Erythroblast (primary cell): ENCODE data around the gene MAP7.

ENCODE experiments used
- GATA1 ChIP-seq: IDR thresholded peaks from 2 replicates; pipeline ENCODE4 v1.6.1; 2011; ENCODE audit warnings: low read depth, mild to moderate bottlenecking, control low read depth, low read length, moderate library complexity
- POLR2A ChIP-seq: IDR thresholded peaks from 2 replicates; pipeline ENCODE4 v1.6.1; 2011; ENCODE audit warnings: mild to moderate bottlenecking, low read length

DNA sequence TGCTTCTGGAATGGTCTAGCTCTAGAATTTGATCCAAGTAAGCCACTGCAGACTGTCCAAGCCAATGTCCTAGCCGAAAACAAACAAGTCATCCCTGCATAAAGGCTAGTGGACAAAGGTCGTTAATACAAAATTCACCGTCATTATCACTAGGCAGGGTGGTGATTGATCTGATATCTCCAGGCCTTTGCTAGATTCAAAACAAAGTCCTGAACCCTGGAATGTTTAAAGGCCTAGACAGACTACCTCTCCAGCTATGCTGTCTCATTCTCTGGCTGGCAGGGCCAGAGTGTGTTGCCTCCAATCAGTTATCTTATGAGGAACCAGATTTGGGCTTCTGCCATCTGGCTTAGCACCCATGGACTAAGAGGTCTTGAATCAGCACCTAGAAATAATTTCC, 38.3 kb downstream of the MAP7 start:
- TF ChIP-seq POLR2A (no peak), GATA1 (no peak)
